Trophoblast cell (in vitro differentiated cells and primary cell): ENCODE results near the gene CHST11.

ENCODE experiments used
- DNase-seq, 2 donors: peaks; one replicate each; pipeline ENCODE4 v3.0.0-alpha.2; 2016
- H2AFZ ChIP-seq: 2 replicates; pipeline ENCODE4 v1.6.1; 2013; ENCODE audit warnings: low read length, moderate library complexity, mild to moderate bottlenecking; ENCODE audit not compliant: insufficient read depth, poor library complexity
- H2AK5ac ChIP-seq: 2 replicates; pipeline ENCODE4 v1.6.1; 2013; ENCODE audit warnings: mild to moderate bottlenecking, low read length
- H2BK120ac ChIP-seq: 2 replicates; pipeline ENCODE4 v1.6.1; 2013; ENCODE audit warnings: low read length, mild to moderate bottlenecking, moderate library complexity; ENCODE audit not compliant: insufficient read depth, poor library complexity
- H2BK12ac ChIP-seq: 2 replicates; pipeline ENCODE4 v1.6.1; 2013; ENCODE audit warnings: mild to moderate bottlenecking, low read length, moderate library complexity
- H2BK5ac ChIP-seq: 2 replicates; pipeline ENCODE4 v1.6.1; 2013; ENCODE audit warnings: low read length, low read depth, moderate library complexity, mild to moderate bottlenecking; ENCODE audit not compliant: poor library complexity
- H3K14ac ChIP-seq: 2 replicates; pipeline ENCODE4 v1.6.1; 2013; ENCODE audit warnings: mild to moderate bottlenecking, low read length
- H3K18ac ChIP-seq: 2 replicates; pipeline ENCODE4 v1.6.1; 2013; ENCODE audit warnings: mild to moderate bottlenecking, low read length
- H3K23ac ChIP-seq: 2 replicates; pipeline ENCODE4 v1.6.1; 2013; ENCODE audit warnings: low read length
- H3K27ac ChIP-seq: 2 replicates; pipeline ENCODE4 v1.5.1; 2013; ENCODE audit warnings: low read depth, mild to moderate bottlenecking, inconsistent platforms, low read length, moderate library complexity
- H3K27me3 ChIP-seq: 2 replicates; pipeline ENCODE4 v1.6.1; 2013; ENCODE audit warnings: inconsistent platforms, mild to moderate bottlenecking, low read length, moderate library complexity; ENCODE audit not compliant: insufficient read depth
- H3K36me3 ChIP-seq, 2 experiments: 1 replicate in 1 of 2; 2 replicates in 1 of 2; pipeline ENCODE4 v1.6.1; 2013; ENCODE audit warnings: low read length in 2 of 2, mild to moderate bottlenecking in 2 of 2, moderate library complexity in 1 of 2; ENCODE audit not compliant: insufficient read depth in 2 of 2, control insufficient read depth in 1 of 2
- H3K4ac ChIP-seq: 2 replicates; pipeline ENCODE4 v1.6.1; 2013; ENCODE audit warnings: low read depth, mild to moderate bottlenecking, low read length, moderate library complexity
- H3K4me1 ChIP-seq, 2 experiments: 1 replicate in 1 of 2; 2 replicates in 1 of 2; pipeline ENCODE4 v1.6.1; 2013; ENCODE audit warnings: low read length in 2 of 2, mild to moderate bottlenecking in 2 of 2, moderate library complexity in 1 of 2; ENCODE audit not compliant: insufficient read depth in 2 of 2, control insufficient read depth in 1 of 2
- H3K4me2 ChIP-seq: 2 replicates; pipeline ENCODE4 v1.6.1; 2013; ENCODE audit warnings: inconsistent platforms, mild to moderate bottlenecking, low read length, moderate library complexity
- H3K4me3 ChIP-seq: 2 replicates; pipeline ENCODE4 v1.5.1; 2013; ENCODE audit warnings: mild to moderate bottlenecking, low read depth, low read length, inconsistent platforms
- H3K79me1 ChIP-seq: one replicate; pipeline ENCODE4 v1.6.1; 2013; ENCODE audit warnings: low read length
- H3K79me2 ChIP-seq: 2 replicates; pipeline ENCODE4 v1.6.1; 2013; ENCODE audit warnings: low read length, mild to moderate bottlenecking; ENCODE audit not compliant: control insufficient read depth, insufficient read depth, poor library complexity
- H3K9ac ChIP-seq: 2 replicates; pipeline ENCODE4 v1.6.1; 2013; ENCODE audit warnings: mild to moderate bottlenecking, low read length
- H3K9me3 ChIP-seq: 2 replicates; pipeline ENCODE4 v1.6.1; 2013; ENCODE audit warnings: low read depth, mild to moderate bottlenecking, control low read depth, inconsistent platforms, low read length; ENCODE audit not compliant: insufficient read depth
- H4K12ac ChIP-seq: 2 replicates; pipeline ENCODE4 v1.6.1; 2013; ENCODE audit warnings: low read depth, mild to moderate bottlenecking, low read length, moderate library complexity
- H4K8ac ChIP-seq: 2 replicates; pipeline ENCODE4 v1.6.1; 2013; ENCODE audit warnings: low read depth, mild to moderate bottlenecking, low read length, moderate library complexity
- H4K91ac ChIP-seq: one replicate; pipeline ENCODE4 v1.6.1; 2013; ENCODE audit warnings: low read depth, mild to moderate bottlenecking, low read length, moderate library complexity
- WGBS: extraction: QIAGEN DNeasy Blood & Tissue Kit; methylation state at CpG from one replicate; pipeline ENCODE4 v1.1.7; 2013; ENCODE audit warnings: missing lambda C conversion rate; ENCODE audit not compliant: insufficient read length, insufficient coverage; ENCODE audit errors: extremely low coverage; 5-methylcytosine and 5-hydroxymethylcytosine counted together

Gene CHST11

DNA sequence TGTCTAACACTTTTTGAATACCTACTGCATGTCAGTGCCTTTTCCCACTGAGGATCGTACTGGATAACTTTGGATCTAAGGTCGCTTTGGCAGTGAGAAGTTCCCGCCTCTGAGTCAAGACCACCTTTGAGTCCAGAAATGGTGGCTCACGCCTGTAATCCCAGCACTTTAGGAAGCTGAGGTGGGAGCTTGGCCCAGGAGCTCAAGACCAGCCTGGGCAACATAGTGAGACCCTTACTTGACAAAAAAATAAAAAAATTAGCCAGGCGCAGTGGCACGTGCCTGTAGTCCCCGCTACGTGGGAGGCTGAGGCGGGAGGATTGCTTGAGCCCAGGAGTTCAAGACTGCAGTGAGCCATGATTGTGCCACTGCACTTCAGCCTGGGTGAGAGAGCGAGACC, 61.1 kb downstream of the CHST11 start:
- no peak overlapping the region for H2AFZ ChIP-seq
- H3K4ac ChIP-seq, result peak overlapping the region; percentile 23
- peak overlapping the region; percentile 63 for H4K91ac ChIP-seq
- no CpG with 5 or more reads among the region's 10 CpGs for WGBS
- H4K8ac ChIP-seq, result peak overlapping the region; percentile 25
- H4K12ac ChIP-seq, result no peak overlapping the region
- H3K23ac ChIP-seq, result no peak overlapping the region
- H3K27ac ChIP-seq, result no peak overlapping the region
- H3K18ac ChIP-seq, result no peak overlapping the region
- no peaks in the 10 kb centered on the region for H3K9me3 ChIP-seq
- H2BK12ac ChIP-seq, result peak overlapping the region; percentile 62
- no peak for DNase-seq
- no peak overlapping the region for H3K4me2 ChIP-seq
- H3K4me3 ChIP-seq, result no peak overlapping the region
- H3K14ac ChIP-seq, result peak overlapping the region; percentile 25
- no peaks in the 10 kb centered on the region for H3K27me3 ChIP-seq
- no peak overlapping the region for H3K9ac ChIP-seq
- H2BK120ac ChIP-seq, result peak overlapping the region; percentile 62
- H3K79me1 ChIP-seq, result peaks cover 29% of the 10 kb centered on the region
- peak overlapping the region; percentile 18 for H2BK5ac ChIP-seq
- peaks cover 9% of the 10 kb centered on the region for H3K79me2 ChIP-seq
- H3K4me1 ChIP-seq, result peaks cover 37 to 45% of the 10 kb centered on the region in 2 experiments
- no peaks in the 10 kb centered on the region for H3K36me3 ChIP-seq
- peak overlapping the region; percentile 71 for H2AK5ac ChIP-seq

DNA sequence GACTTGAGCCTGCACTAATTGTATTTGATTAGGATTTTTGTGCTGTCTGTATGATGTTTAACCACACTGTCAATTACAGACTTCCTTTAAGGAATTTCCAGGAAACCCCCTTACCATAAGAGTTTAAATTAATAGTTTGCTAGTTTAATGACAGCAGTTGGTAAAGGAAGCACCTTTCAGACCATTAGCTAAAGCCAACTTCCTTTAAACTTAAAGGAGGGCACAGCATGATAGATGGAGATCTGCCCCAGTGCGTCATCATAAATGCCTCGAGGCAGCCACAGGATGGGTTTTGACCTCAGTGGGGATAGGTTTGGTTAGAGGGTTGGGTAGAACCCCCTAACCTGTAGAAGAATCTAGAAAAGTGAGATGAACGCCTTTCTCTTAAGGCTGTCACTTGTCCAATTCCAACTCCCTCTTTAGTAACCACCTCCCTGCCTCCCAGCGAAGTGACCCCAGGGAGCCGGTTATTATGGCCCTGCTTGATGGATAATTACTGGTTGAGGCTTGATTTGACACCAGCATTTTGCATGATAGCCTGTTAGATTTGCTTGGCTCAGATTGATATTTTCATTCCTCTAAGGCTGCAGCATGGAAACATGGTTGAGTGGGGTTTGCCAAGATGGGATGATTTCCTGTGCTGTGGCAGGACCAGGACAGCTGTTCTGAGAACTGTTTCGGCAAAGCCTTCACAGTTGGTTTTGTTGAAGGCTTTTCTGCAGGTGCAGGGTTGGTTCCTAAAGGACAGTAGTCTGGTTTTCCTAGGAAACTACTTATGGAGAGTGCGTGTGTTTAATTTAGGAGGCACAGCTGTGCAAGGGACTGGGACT, 62.7 kb downstream of the CHST11 start:
- Histone ChIP-seq H3K79me2 (peaks cover 7% of the 10 kb centered on the region), H3K27me3 (no peaks in the 10 kb centered on the region), H3K23ac (no peak overlapping the region), H2BK120ac (peak overlapping the region; percentile 19), H4K91ac (peak overlapping the region; percentile 55), H3K9ac (no peak overlapping the region), H3K79me1 (peaks cover 25% of the 10 kb centered on the region), H3K4me1 (peaks cover 30 to 36% of the 10 kb centered on the region in 2 experiments), H2AK5ac (no peak overlapping the region), H3K4me2 (no peak overlapping the region), H3K36me3 (no peaks in the 10 kb centered on the region), H4K8ac (peak overlapping the region; percentile 50), H3K14ac (peak overlapping the region; percentile 42), H3K9me3 (no peaks in the 10 kb centered on the region), H2BK5ac (peak overlapping the region; percentile 31), H3K27ac (peak overlapping the region; percentile 55), H3K4ac (peak overlapping the region; percentile 31), H3K18ac (peak overlapping the region; percentile 54), H2BK12ac (peak overlapping the region; percentile 68), H2AFZ (no peak overlapping the region), H4K12ac (no peak overlapping the region), H3K4me3 (no peak overlapping the region)
- no CpG with 5 or more reads among the region's 7 CpGs for WGBS
- DNase-seq, result no peak

DNA sequence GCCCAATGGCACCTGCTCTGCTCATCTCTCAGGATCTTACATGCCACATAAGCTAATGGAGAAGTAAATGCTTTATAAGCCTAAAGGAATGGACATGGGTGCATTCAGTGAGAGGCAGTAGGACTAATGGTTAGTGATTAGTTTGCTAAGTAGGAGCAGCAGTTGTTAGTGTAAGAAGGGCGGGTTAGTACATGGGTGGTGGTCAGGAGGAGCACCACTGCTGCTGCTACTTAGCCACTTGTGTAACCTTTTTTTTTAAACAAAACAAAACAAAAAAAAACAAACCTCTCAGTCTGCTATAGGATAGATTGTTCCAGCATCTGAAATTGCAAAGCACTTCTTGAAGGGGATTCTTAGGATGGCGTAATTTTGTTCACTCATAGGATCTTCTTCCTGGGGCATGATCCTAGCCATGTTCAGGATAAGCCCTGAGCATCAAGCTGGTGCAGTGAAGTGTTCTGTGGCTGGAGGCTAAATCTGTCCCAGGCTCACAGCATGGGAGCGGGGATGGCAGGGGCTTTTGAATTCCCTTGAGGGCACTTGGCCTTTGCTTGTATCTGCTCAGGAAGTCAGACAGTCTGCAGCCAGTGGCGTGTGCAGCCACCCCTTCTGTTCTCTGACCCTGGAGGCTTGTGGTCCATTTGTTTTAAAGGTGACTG, 63.6 kb downstream of the CHST11 start:
- Histone ChIP-seq H3K14ac (peak overlapping the region; percentile 42), H2BK5ac (peak overlapping the region; percentile 31)

GRCh38 chr12:104521731-104522130, 65.0 kb downstream of the CHST11 start:
- peak overlapping the region; percentile 73 for H2BK5ac ChIP-seq
- WGBS, result no CpG with 5 or more reads among the region's 5 CpGs
- H3K18ac ChIP-seq, result peak overlapping the region; percentile 87

More for the DNA sequence above, 63.6 kb downstream of the CHST11 start:
- Histone ChIP-seq H3K9ac (no peak overlapping the region), H4K91ac (peak overlapping the region; percentile 55), H3K18ac (peak overlapping the region; percentile 54), H3K27ac (peak overlapping the region; percentile 55), H3K4me1 (peaks cover 29 to 33% of the 10 kb centered on the region in 2 experiments), H2BK12ac (peak overlapping the region; percentile 46), H4K8ac (no peak overlapping the region), H3K79me1 (peaks cover 25% of the 10 kb centered on the region), H3K4me3 (no peak overlapping the region), H4K12ac (no peak overlapping the region), H3K79me2 (peaks cover 7% of the 10 kb centered on the region), H3K4me2 (peak overlapping the region; percentile 16), H2AFZ (no peak overlapping the region), H3K4ac (peak overlapping the region; percentile 9), H3K23ac (no peak overlapping the region), H3K36me3 (no peaks in the 10 kb centered on the region), H3K9me3 (no peaks in the 10 kb centered on the region), H2BK120ac (peak overlapping the region; percentile 19), H3K27me3 (no peaks in the 10 kb centered on the region), H2AK5ac (peak overlapping the region; percentile 60)
- WGBS, result no CpG with 5 or more reads among the region's 4 CpGs
- no peak for DNase-seq

More at GRCh38 chr12:104521731-104522130, 65.0 kb downstream of the CHST11 start:
- no peaks in the 10 kb centered on the region for H3K36me3 ChIP-seq
- H3K79me1 ChIP-seq, result peaks cover 21% of the 10 kb centered on the region
- H3K9me3 ChIP-seq, result no peaks in the 10 kb centered on the region
- H3K4ac ChIP-seq, result peak overlapping the region; percentile 73
- no peak overlapping the region for H3K23ac ChIP-seq
- no peak for DNase-seq
- H3K4me1 ChIP-seq, result peaks cover 27 to 30% of the 10 kb centered on the region in 2 experiments
- peak overlapping the region; percentile 82 for H3K14ac ChIP-seq
- peak overlapping the region; percentile 69 for H2AFZ ChIP-seq
- peak overlapping the region; percentile 92 for H2AK5ac ChIP-seq
- no peaks in the 10 kb centered on the region for H3K27me3 ChIP-seq
- H3K9ac ChIP-seq, result no peak overlapping the region
- H3K79me2 ChIP-seq, result peaks cover 7% of the 10 kb centered on the region
- no peak overlapping the region for H4K12ac ChIP-seq
- H2BK120ac ChIP-seq, result peak overlapping the region; percentile 91
- peak overlapping the region; percentile 56 for H4K8ac ChIP-seq
- H4K91ac ChIP-seq, result peak overlapping the region; percentile 85
- peak overlapping the region; percentile 43 for H3K27ac ChIP-seq
- no peak overlapping the region for H3K4me2 ChIP-seq
- no peak overlapping the region for H3K4me3 ChIP-seq
- H2BK12ac ChIP-seq, result peak overlapping the region; percentile 97
